Panc1 (cell line): Measurements from ENCODE around the gene F5. TPM values are rescaled to one million over a fixed set of nuclear protein-coding genes. Genes with fewer than 3 reads are reported as not detected.

Source experiments
- ATAC-seq: fragments of 200-7000 bp; cut with Tn5 transposase; 2 replicates; pipeline ENCODE4 v1.9.1; 2020; ENCODE audit warnings: mild to moderate bottlenecking, moderate library complexity
- BruUV-seq: library from RNA; stranded (reverse); fragments of 400-500 nt; replicated peaks from 2 replicates; lab custom pipeline; 2021; lab: Mats Ljungman, UMichigan
- CTCF ChIA-PET: fragments of 300-600 bp; sonication (Branson Sonifier 250); formaldehyde crosslinking; loops from one replicate; lab custom pipeline; 2022; ENCODE audit warnings: antibody characterized with exemption; lab: Charles Lee
- POLR2A ChIA-PET: fragments of 300-600 bp; sonication (Branson Sonifier 250); formaldehyde crosslinking; loops from one replicate; lab custom pipeline; 2022; ENCODE audit warnings: antibody characterized with exemption; lab: Charles Lee
- DNase-seq: peaks from one replicate; pipeline ENCODE4 v3.0.0-alpha.2; 2010; ENCODE audit warnings: low read depth, low spot score
- H3K27ac ChIP-seq: 2 replicates; pipeline ENCODE4 v1.5.1; 2011; ENCODE audit warnings: mild to moderate bottlenecking, low read length, inconsistent platforms
- H3K27me3 ChIP-seq: fragments of 200-500 bp; sonication (Bioruptor generic); 2 replicates; pipeline ENCODE4 v1.6.0; 2014; ENCODE audit warnings: low read length, inconsistent platforms; ENCODE audit not compliant: control insufficient read depth, insufficient read depth
- H3K36me3 ChIP-seq: fragments of 200-500 bp; sonication (Bioruptor generic); 2 replicates; pipeline ENCODE4 v1.5.1; 2014; ENCODE audit warnings: inconsistent platforms, mild to moderate bottlenecking, low read length, moderate library complexity; ENCODE audit not compliant: control insufficient read depth, insufficient read depth
- H3K4me1 ChIP-seq: 2 replicates; pipeline ENCODE4 v1.5.1; 2011; ENCODE audit warnings: inconsistent platforms, mild to moderate bottlenecking, low read length, moderate library complexity; ENCODE audit not compliant: control insufficient read depth, insufficient read depth
- H3K4me3 ChIP-seq, 2 experiments: 2 replicates each; pipeline ENCODE4 v1.5.1; 2011 to 2012; ENCODE audit warnings: low read depth in 2 of 2, low read length in 2 of 2, mild to moderate bottlenecking in 2 of 2, inconsistent platforms in 1 of 2, moderate library complexity in 1 of 2
- H3K9me3 ChIP-seq: fragments of 200-500 bp; sonication (Bioruptor generic); 2 replicates; pipeline ENCODE4 v1.5.1; 2014; ENCODE audit warnings: low read depth, mild to moderate bottlenecking, inconsistent platforms, low read length, moderate library complexity; ENCODE audit not compliant: control insufficient read depth, insufficient read depth
- CTCF ChIP-seq: fragments of 450-650 bp; IDR thresholded peaks from 2 replicates; pipeline ENCODE4 v1.5.1; 2017; ENCODE audit warnings: mild to moderate bottlenecking
- POLR2AphosphoS5 ChIP-seq: IDR thresholded peaks from 2 replicates; pipeline ENCODE4 v1.6.1; 2012; ENCODE audit warnings: mild to moderate bottlenecking, low read depth, low read length, moderate library complexity
- SIN3A ChIP-seq: IDR thresholded peaks from 2 replicates; pipeline ENCODE4 v1.6.1; 2012; ENCODE audit warnings: low read depth, mild to moderate bottlenecking, low read length, moderate library complexity, borderline replicate concordance; ENCODE audit not compliant: insufficient read depth
- TCF7L2 ChIP-seq: IDR thresholded peaks from 2 replicates; pipeline ENCODE4 v1.6.1; 2011; ENCODE audit warnings: mild to moderate bottlenecking, low read depth, low read length, inconsistent platforms
- in situ Hi-C: cut with HindIII; loops from 2 replicates; pipeline ENCODE4 v1.10.0; 2016; ENCODE audit warnings: low sequenced_read_pairs, low pct_unique_long_range_greater_than_20kb
- intact Hi-C: fragments of 100-400 bp; cut with micrococcal nuclease; formaldehyde crosslinking; loops from one replicate; pipeline ENCODE4 v1.10.0; 2022; ENCODE audit not compliant: unreplicated experiment
- total RNA-seq: library from RNA; stranded (reverse); gene quantifications from one replicate; pipeline ENCODE4 v1.2.1, GENCODE V29; 2021; ENCODE audit not compliant: unreplicated experiment
- TF ChIP-seq, protein P1 (sequence below), 2 experiments: IDR thresholded peaks; 2 replicates each; pipeline ENCODE4 v1.6.1; 2011 to 2012; ENCODE audit warnings: low read depth in 2 of 2, control low read depth in 1 of 2, low read length in 1 of 2, mild to moderate bottlenecking in 1 of 2, moderate library complexity in 1 of 2; ENCODE audit not compliant: insufficient read depth in 1 of 2

F5 gene
- total RNA-seq, 1 experiment from 2014 or later: 0.08 TPM

GRCh38 chr1:169610858-169611257 is 24.6 kb upstream of the F5 start:
- Histone ChIP-seq H3K4me3 (peak overlapping the region in 1 of 2 experiments; percentile 20; a peak in 1 of 4 replicates), H3K9me3 (no peaks in the 10 kb centered on the region), H3K27me3 (peaks cover 5% of the 10 kb centered on the region; the same call in 1 of the 2 replicates), H3K27ac (no peak overlapping the region), H3K4me1 (no peaks in the 10 kb centered on the region), H3K36me3 (no peaks in the 10 kb centered on the region)
- CTCF ChIA-PET: interaction anchor here (0.6 kb wide), 1 partner anchor 10 kb away, joined by 7 read pairs; no protein-coding TSS in a partner anchor
- no TSS peak for BruUV-seq
- TF ChIP-seq, protein P1, sequence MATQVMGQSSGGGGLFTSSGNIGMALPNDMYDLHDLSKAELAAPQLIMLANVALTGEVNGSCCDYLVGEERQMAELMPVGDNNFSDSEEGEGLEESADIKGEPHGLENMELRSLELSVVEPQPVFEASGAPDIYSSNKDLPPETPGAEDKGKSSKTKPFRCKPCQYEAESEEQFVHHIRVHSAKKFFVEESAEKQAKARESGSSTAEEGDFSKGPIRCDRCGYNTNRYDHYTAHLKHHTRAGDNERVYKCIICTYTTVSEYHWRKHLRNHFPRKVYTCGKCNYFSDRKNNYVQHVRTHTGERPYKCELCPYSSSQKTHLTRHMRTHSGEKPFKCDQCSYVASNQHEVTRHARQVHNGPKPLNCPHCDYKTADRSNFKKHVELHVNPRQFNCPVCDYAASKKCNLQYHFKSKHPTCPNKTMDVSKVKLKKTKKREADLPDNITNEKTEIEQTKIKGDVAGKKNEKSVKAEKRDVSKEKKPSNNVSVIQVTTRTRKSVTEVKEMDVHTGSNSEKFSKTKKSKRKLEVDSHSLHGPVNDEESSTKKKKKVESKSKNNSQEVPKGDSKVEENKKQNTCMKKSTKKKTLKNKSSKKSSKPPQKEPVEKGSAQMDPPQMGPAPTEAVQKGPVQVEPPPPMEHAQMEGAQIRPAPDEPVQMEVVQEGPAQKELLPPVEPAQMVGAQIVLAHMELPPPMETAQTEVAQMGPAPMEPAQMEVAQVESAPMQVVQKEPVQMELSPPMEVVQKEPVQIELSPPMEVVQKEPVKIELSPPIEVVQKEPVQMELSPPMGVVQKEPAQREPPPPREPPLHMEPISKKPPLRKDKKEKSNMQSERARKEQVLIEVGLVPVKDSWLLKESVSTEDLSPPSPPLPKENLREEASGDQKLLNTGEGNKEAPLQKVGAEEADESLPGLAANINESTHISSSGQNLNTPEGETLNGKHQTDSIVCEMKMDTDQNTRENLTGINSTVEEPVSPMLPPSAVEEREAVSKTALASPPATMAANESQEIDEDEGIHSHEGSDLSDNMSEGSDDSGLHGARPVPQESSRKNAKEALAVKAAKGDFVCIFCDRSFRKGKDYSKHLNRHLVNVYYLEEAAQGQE (IDR thresholded peaks at IDR 0.05; ENCODE audit: insufficient read depth in 1 of 2, low read depth in 2 of 2, low read length in 1 of 2): no peak
- TF ChIP-seq TCF7L2: no peak
- TF ChIP-seq POLR2AphosphoS5: no peak
- no peak for TF ChIP-seq SIN3A
- TF ChIP-seq CTCF: no peak
- in situ Hi-C loops (no loop called here), intact Hi-C loops (no loop called here)
- ATAC-seq (no peak), DNase-seq (no peak)
- POLR2A ChIA-PET: no interaction called here

GRCh38 chr1:169610108-169610507 is 23.8 kb upstream of the F5 start:
- CTCF ChIA-PET: interaction anchor here (0.6 kb wide), 1 partner anchor 10 kb away, joined by 7 read pairs; no protein-coding TSS in a partner anchor
- ATAC-seq: no peak

More at GRCh38 chr1:169610108-169610507, 23.8 kb upstream of the F5 start:
- Histone ChIP-seq H3K9me3 (no peaks in the 10 kb centered on the region), H3K4me1 (no peaks in the 10 kb centered on the region), H3K4me3 (no peak overlapping the region), H3K36me3 (no peaks in the 10 kb centered on the region), H3K27me3 (peaks cover 5% of the 10 kb centered on the region; the same call in 1 of the 2 replicates), H3K27ac (no peak overlapping the region)
- POLR2A ChIA-PET: interaction anchor here (0.6 kb wide), 2 partner anchors 21 to 1122 kb away, joined by 4 to 7 read pairs; no protein-coding TSS in a partner anchor
- in situ Hi-C loops (no loop called here), intact Hi-C loops (no loop called here)
- BruUV-seq: no TSS peak
- no peak for DNase-seq
- TF ChIP-seq, protein P1 (IDR thresholded peaks at IDR 0.05; ENCODE audit: insufficient read depth in 1 of 2, low read depth in 2 of 2, low read length in 1 of 2): no peak
- TF ChIP-seq TCF7L2 (no peak), SIN3A (no peak)
